Fibroblast of lung (primary cell): ENCODE results near the gene C10orf67. TPM values are rescaled to one million over a fixed set of nuclear protein-coding genes. Genes with fewer than 3 reads are reported as not detected.

Experiments used
- DNase-seq, 2 donors: peaks; one replicate each; pipeline versions ENCODE4 v3.0.0 to v3.0.0-alpha.2; 2010; ENCODE audit warnings: low read depth in 2 of 2
- H2AFZ ChIP-seq: 2 replicates; pipeline ENCODE4 v1.5.1; 2012; ENCODE audit warnings: low read length, control low read depth, inconsistent platforms
- H3K27ac ChIP-seq: 2 replicates; pipeline ENCODE4 v1.5.1; 2011; ENCODE audit warnings: low read length, control low read depth; ENCODE audit not compliant: insufficient read depth
- H3K27me3 ChIP-seq: 2 replicates; pipeline ENCODE4 v1.5.1; 2011; ENCODE audit warnings: mild to moderate bottlenecking, low read length; ENCODE audit not compliant: control insufficient read depth, insufficient read depth
- H3K36me3 ChIP-seq: 2 replicates; pipeline ENCODE4 v1.5.1; 2011; ENCODE audit warnings: low read length; ENCODE audit not compliant: control insufficient read depth, insufficient read depth
- H3K4me1 ChIP-seq: 2 replicates; pipeline ENCODE4 v1.5.1; 2011; ENCODE audit warnings: low read length; ENCODE audit not compliant: control insufficient read depth, insufficient read depth; ENCODE audit errors: extremely low read depth
- H3K4me2 ChIP-seq: 2 replicates; pipeline ENCODE4 v1.5.1; 2011; ENCODE audit warnings: low read length, control low read depth; ENCODE audit not compliant: insufficient read depth; ENCODE audit errors: extremely low read depth
- H3K4me3 ChIP-seq, 4 experiments: fragments of 200-600 bp in 1 of 4; sonication (generic) in 1 of 4; replicated peaks in 1 of 4; 2 replicates each; pipeline ENCODE4 v1.5.1; 2011 to 2016; ENCODE audit warnings: low read length in 4 of 4, low read depth in 3 of 4, mild to moderate bottlenecking in 3 of 4, control low read depth in 2 of 4, inconsistent platforms in 1 of 4, mixed read lengths in 1 of 4; ENCODE audit not compliant: insufficient read depth in 1 of 4; ENCODE audit errors: control extremely low read depth in 1 of 4
- H3K79me2 ChIP-seq: 2 replicates; pipeline ENCODE4 v1.5.1; 2012; ENCODE audit warnings: mild to moderate bottlenecking, low read length, inconsistent platforms; ENCODE audit not compliant: control insufficient read depth, insufficient read depth
- H3K9ac ChIP-seq: 2 replicates; pipeline ENCODE4 v1.5.1; 2011; ENCODE audit warnings: mild to moderate bottlenecking, low read length, control low read depth; ENCODE audit not compliant: insufficient read depth
- H3K9me3 ChIP-seq: 2 replicates; pipeline ENCODE4 v1.5.1; 2012; ENCODE audit warnings: low read depth, low read length; ENCODE audit not compliant: control insufficient read depth, insufficient read depth
- H4K20me1 ChIP-seq: 2 replicates; pipeline ENCODE4 v1.5.1; 2011; ENCODE audit warnings: low read length; ENCODE audit not compliant: control insufficient read depth, insufficient read depth; ENCODE audit errors: extremely low read depth
- EZH2 ChIP-seq: IDR thresholded peaks from 2 replicates; pipeline ENCODE4 v1.5.1; 2012; ENCODE audit warnings: low read length, control low read depth, mild to moderate bottlenecking; ENCODE audit errors: missing control alignments
- polyA plus RNA-seq, 2 donors: library from polyadenylated mRNA; depleted of rRNA in 1 of 2; stranded (reverse) in 1 of 2; unstranded in 1 of 2; fragments of >200 nt; gene quantifications; 2 replicates each; pipeline ENCODE4 v1.2.1, GENCODE V29; 2011 to 2012; ENCODE audit warnings: missing spikeins in 1 of 2
- total RNA-seq: library from RNA; depleted of rRNA; stranded (reverse); fragments of >200 nt; gene quantifications from 2 replicates; pipeline ENCODE4 v1.2.1, GENCODE V29; 2014
- TF ChIP-seq, protein P1 (sequence below), 2 donors: IDR thresholded peaks in 1 of 2; conservative IDR thresholded peaks in 1 of 2; 1 replicate in 1 of 2; 2 replicates in 1 of 2; pipeline ENCODE4 v1.5.1; 2011 to 2012; ENCODE audit warnings: low read length in 2 of 2, control low read depth in 1 of 2, inconsistent platforms in 1 of 2, low read depth in 1 of 2, mild to moderate bottlenecking in 1 of 2

The C10orf67 gene
- total and polyA plus RNA-seq, 2 donors (not counting 1 experiment from before 2014, with no cell fraction given): under 0.01 to 0.16 TPM

DNA sequence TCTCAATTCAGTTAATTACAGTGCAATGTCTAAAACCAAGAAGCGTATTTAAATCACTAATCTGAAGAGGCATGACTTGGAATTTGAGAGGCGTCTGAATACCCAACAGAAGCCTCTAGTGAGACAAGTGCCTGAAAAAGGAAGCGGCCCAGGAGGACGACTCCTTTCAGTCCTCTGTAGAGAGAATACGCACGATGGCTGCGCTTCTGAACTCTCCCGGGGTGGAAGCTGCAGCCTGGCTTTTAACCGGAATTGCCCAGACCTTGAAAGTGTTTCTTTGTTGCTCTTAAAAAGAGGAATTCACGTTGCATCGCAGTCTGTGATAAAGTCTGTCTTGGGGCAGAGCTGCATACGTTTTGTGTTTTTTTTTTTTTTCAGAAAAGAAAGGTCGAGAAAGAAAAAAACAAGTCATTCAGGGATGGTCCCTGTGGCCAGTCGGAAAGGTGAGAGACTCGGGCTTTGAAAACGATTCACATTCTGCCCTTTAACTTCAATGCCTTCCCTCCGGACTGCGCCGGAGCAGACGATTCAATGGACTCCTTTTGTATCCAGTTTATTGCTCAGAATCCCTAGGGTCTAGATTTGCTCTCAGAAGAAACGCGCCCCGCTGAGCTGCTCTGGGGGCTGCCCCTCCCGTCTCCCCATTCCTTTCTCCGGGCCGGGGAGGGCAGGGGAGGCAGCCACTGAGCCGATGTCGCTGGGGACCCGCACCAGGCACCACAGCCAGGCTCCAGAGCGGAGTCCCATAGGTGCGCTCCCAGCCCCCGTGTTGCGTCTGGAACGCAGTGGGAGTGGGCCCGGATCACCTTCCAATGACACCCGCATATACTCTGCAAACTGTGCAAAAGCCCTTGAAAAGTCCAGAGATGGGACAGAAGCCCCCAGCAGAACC is 153.5 kb downstream of the C10orf67 start:
- H3K27ac ChIP-seq: no peak overlapping the region
- peaks cover 29% of the 10 kb centered on the region for H3K27me3 ChIP-seq

DNA sequence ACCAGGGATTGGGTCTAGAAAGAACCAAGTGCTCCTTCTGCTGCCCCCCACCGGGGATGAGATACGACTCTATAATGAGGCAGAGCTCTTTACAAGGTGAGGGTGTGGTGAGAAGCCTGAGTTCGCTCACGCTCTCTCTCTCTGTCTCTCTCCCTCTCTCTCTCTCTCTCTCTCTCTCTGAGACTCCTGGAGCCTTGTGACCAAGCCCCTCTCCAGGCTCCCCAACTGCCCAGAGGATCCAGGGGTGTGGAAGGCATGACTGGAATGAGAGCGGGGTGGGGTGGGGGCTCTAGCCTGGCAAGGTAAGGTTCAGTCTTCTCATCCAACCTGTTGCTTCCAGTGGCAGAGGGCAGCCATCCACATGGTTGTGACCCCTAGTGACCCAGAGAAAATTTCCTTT is 155.6 kb downstream of the C10orf67 start:
- TF ChIP-seq, protein P1, sequence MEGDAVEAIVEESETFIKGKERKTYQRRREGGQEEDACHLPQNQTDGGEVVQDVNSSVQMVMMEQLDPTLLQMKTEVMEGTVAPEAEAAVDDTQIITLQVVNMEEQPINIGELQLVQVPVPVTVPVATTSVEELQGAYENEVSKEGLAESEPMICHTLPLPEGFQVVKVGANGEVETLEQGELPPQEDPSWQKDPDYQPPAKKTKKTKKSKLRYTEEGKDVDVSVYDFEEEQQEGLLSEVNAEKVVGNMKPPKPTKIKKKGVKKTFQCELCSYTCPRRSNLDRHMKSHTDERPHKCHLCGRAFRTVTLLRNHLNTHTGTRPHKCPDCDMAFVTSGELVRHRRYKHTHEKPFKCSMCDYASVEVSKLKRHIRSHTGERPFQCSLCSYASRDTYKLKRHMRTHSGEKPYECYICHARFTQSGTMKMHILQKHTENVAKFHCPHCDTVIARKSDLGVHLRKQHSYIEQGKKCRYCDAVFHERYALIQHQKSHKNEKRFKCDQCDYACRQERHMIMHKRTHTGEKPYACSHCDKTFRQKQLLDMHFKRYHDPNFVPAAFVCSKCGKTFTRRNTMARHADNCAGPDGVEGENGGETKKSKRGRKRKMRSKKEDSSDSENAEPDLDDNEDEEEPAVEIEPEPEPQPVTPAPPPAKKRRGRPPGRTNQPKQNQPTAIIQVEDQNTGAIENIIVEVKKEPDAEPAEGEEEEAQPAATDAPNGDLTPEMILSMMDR (conservative IDR thresholded peaks at IDR 0.05 in 1 of 2, IDR thresholded peaks at IDR 0.05 in 1 of 2; ENCODE audit: low read depth in 1 of 2, low read length in 2 of 2): no peak
- no peak for TF ChIP-seq EZH2
- no peak for DNase-seq
- Histone ChIP-seq H3K9me3 (no peaks in the 10 kb centered on the region), H2AFZ (no peak overlapping the region), H3K4me3 (no peak overlapping the region), H3K27me3 (peaks cover 15% of the 10 kb centered on the region), H3K9ac (no peak overlapping the region), H4K20me1 (no peaks in the 10 kb centered on the region), H3K36me3 (no peaks in the 10 kb centered on the region), H3K4me1 (no peaks in the 10 kb centered on the region), H3K4me2 (no peak overlapping the region), H3K27ac (no peak overlapping the region), H3K79me2 (no peaks in the 10 kb centered on the region)

More for the DNA sequence above, 153.5 kb downstream of the C10orf67 start:
- no peaks in the 10 kb centered on the region for H4K20me1 ChIP-seq
- no peaks in the 10 kb centered on the region for H3K9me3 ChIP-seq
- H3K4me2 ChIP-seq: no peak overlapping the region
- no peaks in the 10 kb centered on the region for H3K79me2 ChIP-seq
- H3K9ac ChIP-seq: no peak overlapping the region
- TF ChIP-seq EZH2: peak; percentile 13
- TF ChIP-seq, protein P1 (conservative IDR thresholded peaks at IDR 0.05 in 1 of 2, IDR thresholded peaks at IDR 0.05 in 1 of 2; ENCODE audit: low read depth in 1 of 2, low read length in 2 of 2): no peak
- H3K4me3 ChIP-seq: no peak overlapping the region
- H2AFZ ChIP-seq: no peak overlapping the region
- no peaks in the 10 kb centered on the region for H3K36me3 ChIP-seq
- no peak for DNase-seq
- H3K4me1 ChIP-seq: no peaks in the 10 kb centered on the region

DNA sequence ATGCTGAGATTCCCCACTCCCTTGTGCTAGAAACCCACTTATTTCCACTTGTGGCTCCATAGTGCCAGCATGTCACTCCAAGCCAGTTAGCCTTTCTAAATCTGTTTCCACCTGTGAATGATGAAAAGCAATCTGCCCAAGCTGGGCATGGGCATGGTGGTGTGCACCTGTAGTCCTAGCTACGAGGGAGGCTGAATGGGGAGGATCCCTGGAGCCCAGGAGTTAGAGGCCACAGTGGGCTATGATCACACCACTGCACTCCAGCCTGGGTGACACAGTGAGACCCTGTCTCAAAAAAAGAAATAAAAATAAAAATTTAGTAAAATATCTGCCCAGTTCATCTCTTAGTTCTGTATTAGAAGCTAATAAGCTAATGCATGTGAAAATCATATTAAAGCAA is 157.4 kb downstream of the C10orf67 start:
- DNase-seq: no peak
- Histone ChIP-seq H3K4me2 (no peak overlapping the region), H3K36me3 (no peaks in the 10 kb centered on the region), H4K20me1 (no peaks in the 10 kb centered on the region), H3K9me3 (no peaks in the 10 kb centered on the region), H3K27ac (no peak overlapping the region), H2AFZ (no peak overlapping the region), H3K9ac (no peak overlapping the region), H3K27me3 (peaks cover 11% of the 10 kb centered on the region), H3K4me3 (no peak overlapping the region), H3K4me1 (no peaks in the 10 kb centered on the region), H3K79me2 (no peaks in the 10 kb centered on the region)
- TF ChIP-seq, protein P1 (conservative IDR thresholded peaks at IDR 0.05 in 1 of 2, IDR thresholded peaks at IDR 0.05 in 1 of 2; ENCODE audit: low read depth in 1 of 2, low read length in 2 of 2): no peak
- no peak for TF ChIP-seq EZH2
